ENCODE data around the gene VCAN. TPM values are rescaled to one million over a fixed set of nuclear protein-coding genes. Genes with fewer than 3 reads are reported as not detected.
A peak's percentile ranks its signal among the peaks of the same experiment; 100 is the strongest.

VCAN gene
- total RNA-seq, 1 donor from 2014 or later, result 431 TPM

- Mint-ChIP-seq H3K27me3 (ENCODE audit: low read depth, unreplicated experiment) (no peaks in the 10 kb centered on the region), H3K27ac (ENCODE audit: unreplicated experiment) (no peak overlapping the region), H3K9me3 (ENCODE audit: unreplicated experiment) (no peaks in the 10 kb centered on the region), H3K36me3 (ENCODE audit: low read depth, unreplicated experiment) (peaks cover 12% of the 10 kb centered on the region), H3K4me3 (ENCODE audit: unreplicated experiment) (no peak overlapping the region), H3K4me1 (ENCODE audit: low read depth, unreplicated experiment) (peaks cover 12% of the 10 kb centered on the region)
- no peak for FAIRE-seq
- H3K27ac ChIP-seq (ENCODE audit: low read depth, low read length), result peak overlapping the region; percentile 46
- DNase-seq (ENCODE audit: low read depth), result no peak
- no peak overlapping the region for H3K9ac ChIP-seq (ENCODE audit: low read length)
- no peak overlapping the region for H3K4me2 ChIP-seq (ENCODE audit: low read length)
- no peaks in the 10 kb centered on the region for H3K9me3 ChIP-seq (ENCODE audit: insufficient read depth, low read depth, low read length)
- TF ChIP-seq EZH2 (IDR thresholded peaks at IDR 0.05; ENCODE audit: insufficient read depth, low read length) (no peak), CTCF (IDR thresholded peaks at IDR 0.05; ENCODE audit: insufficient read depth, low read depth, low read length) (no peak)
- no peak overlapping the region for H3K4me3 ChIP-seq (ENCODE audit: insufficient read depth, low read depth, low read length)
- H3K4me1 ChIP-seq (ENCODE audit: insufficient read depth, low read length), result peaks cover 27% of the 10 kb centered on the region
- H2AFZ ChIP-seq (ENCODE audit: low read depth, low read length), result no peak overlapping the region
- H4K20me1 ChIP-seq (ENCODE audit: insufficient read depth, low read length), result no peaks in the 10 kb centered on the region
- H3K79me2 ChIP-seq (ENCODE audit: insufficient read depth, low read length), result no peaks in the 10 kb centered on the region
- H3K27me3 ChIP-seq (ENCODE audit: insufficient read depth, low read length), result no peaks in the 10 kb centered on the region
- H3K36me3 ChIP-seq (ENCODE audit: insufficient read depth, low read length), result peaks cover 78% of the 10 kb centered on the region
Measured at GRCh38 chr5:83555263-83555662, 83.7 kb downstream of the VCAN start.

GRCh38 chr5:83556190-83556589, 84.6 kb downstream of the VCAN start:
- FAIRE-seq (no peak), DNase-seq (ENCODE audit: low read depth) (no peak)
- no peak overlapping the region for H3K4me3 Mint-ChIP-seq (ENCODE audit: unreplicated experiment)
- no peak for TF ChIP-seq CTCF (IDR thresholded peaks at IDR 0.05; ENCODE audit: insufficient read depth, low read depth, low read length)
- TF ChIP-seq EZH2 (IDR thresholded peaks at IDR 0.05; ENCODE audit: insufficient read depth, low read length), result no peak
- H3K4me1 Mint-ChIP-seq (ENCODE audit: low read depth, unreplicated experiment), result peaks cover 14% of the 10 kb centered on the region
- Histone ChIP-seq H3K4me2 (ENCODE audit: low read length) (no peak overlapping the region), H3K27ac (ENCODE audit: low read depth, low read length) (no peak overlapping the region), H3K27me3 (ENCODE audit: insufficient read depth, low read length) (no peaks in the 10 kb centered on the region), H3K79me2 (ENCODE audit: insufficient read depth, low read length) (no peaks in the 10 kb centered on the region), H3K4me3 (ENCODE audit: insufficient read depth, low read depth, low read length) (no peak overlapping the region), H3K9me3 (ENCODE audit: insufficient read depth, low read depth, low read length) (no peaks in the 10 kb centered on the region), H2AFZ (ENCODE audit: low read depth, low read length) (no peak overlapping the region), H3K36me3 (ENCODE audit: insufficient read depth, low read length) (peaks cover 86% of the 10 kb centered on the region), H4K20me1 (ENCODE audit: insufficient read depth, low read length) (no peaks in the 10 kb centered on the region), H3K4me1 (ENCODE audit: insufficient read depth, low read length) (peaks cover 27% of the 10 kb centered on the region), H3K9ac (ENCODE audit: low read length) (no peak overlapping the region)
- no peaks in the 10 kb centered on the region for H3K27me3 Mint-ChIP-seq (ENCODE audit: low read depth, unreplicated experiment)
- H3K36me3 Mint-ChIP-seq (ENCODE audit: low read depth, unreplicated experiment), result peaks cover 13% of the 10 kb centered on the region
- H3K9me3 Mint-ChIP-seq (ENCODE audit: unreplicated experiment), result no peaks in the 10 kb centered on the region
- H3K27ac Mint-ChIP-seq (ENCODE audit: unreplicated experiment), result no peak overlapping the region

GRCh38 chr5:83559118-83559785, 87.7 kb downstream of the VCAN start:
- H3K27ac Mint-ChIP-seq (ENCODE audit: unreplicated experiment), result peak overlapping the region; percentile 76
- peak; percentile 20 for FAIRE-seq
- no peaks in the 10 kb centered on the region for H3K9me3 ChIP-seq (ENCODE audit: insufficient read depth, low read depth, low read length)
- no peaks in the 10 kb centered on the region for H3K27me3 ChIP-seq (ENCODE audit: insufficient read depth, low read length)
- DNase-seq (ENCODE audit: low read depth), result peak; percentile 55
- no peaks in the 10 kb centered on the region for H3K9me3 Mint-ChIP-seq (ENCODE audit: unreplicated experiment)
- peaks cover 38% of the 10 kb centered on the region for H3K4me1 ChIP-seq (ENCODE audit: insufficient read depth, low read length)
- H3K79me2 ChIP-seq (ENCODE audit: insufficient read depth, low read length), result peaks cover 2% of the 10 kb centered on the region
- no peak overlapping the region for H3K4me3 ChIP-seq (ENCODE audit: insufficient read depth, low read depth, low read length)
- H3K4me2 ChIP-seq (ENCODE audit: low read length), result no peak overlapping the region
- H3K36me3 Mint-ChIP-seq (ENCODE audit: low read depth, unreplicated experiment), result peaks cover 17% of the 10 kb centered on the region
- H3K9ac ChIP-seq (ENCODE audit: low read length), result no peak overlapping the region
- H3K36me3 ChIP-seq (ENCODE audit: insufficient read depth, low read length), result peaks cover 79% of the 10 kb centered on the region
- no peak overlapping the region for H2AFZ ChIP-seq (ENCODE audit: low read depth, low read length)
- peaks cover 8% of the 10 kb centered on the region for H4K20me1 ChIP-seq (ENCODE audit: insufficient read depth, low read length)
- no peak for TF ChIP-seq EZH2 (IDR thresholded peaks at IDR 0.05; ENCODE audit: insufficient read depth, low read length)
- no peak for TF ChIP-seq CTCF (IDR thresholded peaks at IDR 0.05; ENCODE audit: insufficient read depth, low read depth, low read length)
- H3K27me3 Mint-ChIP-seq (ENCODE audit: low read depth, unreplicated experiment), result no peaks in the 10 kb centered on the region
- peaks cover 34% of the 10 kb centered on the region for H3K4me1 Mint-ChIP-seq (ENCODE audit: low read depth, unreplicated experiment)
- peak overlapping the region; percentile 9 for H3K27ac ChIP-seq (ENCODE audit: low read depth, low read length)
- H3K4me3 Mint-ChIP-seq (ENCODE audit: unreplicated experiment), result no peak overlapping the region

Data from astrocyte (in vitro differentiated cells and primary cell).